HL-60 (cell line): Measurements from ENCODE around the gene GLT1D1.

Experiments
- CTCF ChIP-seq: IDR thresholded peaks from one replicate; pipeline ENCODE4 v1.5.1; 2011; ENCODE audit warnings: low read length, control low read depth, inconsistent platforms; ENCODE audit not compliant: insufficient read depth
- GABPA ChIP-seq: IDR thresholded peaks from 2 replicates; pipeline ENCODE4 v1.6.1; 2012; ENCODE audit warnings: low read depth
- POLR2AphosphoS5 ChIP-seq: IDR thresholded peaks from 2 replicates; pipeline ENCODE4 v1.6.1; 2012; ENCODE audit warnings: low read depth
- REST ChIP-seq: IDR thresholded peaks from 2 replicates; pipeline ENCODE4 v1.6.1; 2012; ENCODE audit warnings: low read depth; ENCODE audit not compliant: insufficient replicate concordance
- SPI1 ChIP-seq: IDR thresholded peaks from 2 replicates; pipeline ENCODE4 v1.6.1; 2012; ENCODE audit warnings: low read depth, mild to moderate bottlenecking, borderline replicate concordance

- TF ChIP-seq CTCF (no peak), POLR2AphosphoS5 (no peak), SPI1 (no peak), REST (no peak), GABPA (no peak)
These were observed 44.6 kb upstream of the GLT1D1 start for GRCh38 chr12:128808651-128809050.
